Tibial nerve (tissue), 4 donors: ENCODE data around the gene ENTR1.

Source experiments
- CTCF ChIP-seq, 5 experiments: fragments of 200-600 bp in 3 of 5; fragments of 450-650 bp in 2 of 5; sonication (generic) in 3 of 5; IDR thresholded peaks; one replicate each; pipeline ENCODE4 v1.5.1; 2016 to 2019; ENCODE audit warnings: antibody characterized with exemption in 5 of 5, mild to moderate bottlenecking in 3 of 5, moderate library complexity in 2 of 5
- EP300 ChIP-seq, 2 donors: sonication (generic); formaldehyde crosslinking; IDR thresholded peaks; one replicate each; pipeline ENCODE4 v1.6.1; 2017; ENCODE audit warnings: antibody characterized with exemption in 2 of 2, mild to moderate bottlenecking in 1 of 2

- TF ChIP-seq CTCF (IDR thresholded peaks at IDR 0.05), result no peak
- TF ChIP-seq EP300 (IDR thresholded peaks at IDR 0.05), result no peak
Measured at GRCh38 chr9:136363949-136364748, 46.3 kb downstream of the ENTR1 start.
